Measurements from ENCODE around the gene FOXL2.

FOXL2 gene

DNA sequence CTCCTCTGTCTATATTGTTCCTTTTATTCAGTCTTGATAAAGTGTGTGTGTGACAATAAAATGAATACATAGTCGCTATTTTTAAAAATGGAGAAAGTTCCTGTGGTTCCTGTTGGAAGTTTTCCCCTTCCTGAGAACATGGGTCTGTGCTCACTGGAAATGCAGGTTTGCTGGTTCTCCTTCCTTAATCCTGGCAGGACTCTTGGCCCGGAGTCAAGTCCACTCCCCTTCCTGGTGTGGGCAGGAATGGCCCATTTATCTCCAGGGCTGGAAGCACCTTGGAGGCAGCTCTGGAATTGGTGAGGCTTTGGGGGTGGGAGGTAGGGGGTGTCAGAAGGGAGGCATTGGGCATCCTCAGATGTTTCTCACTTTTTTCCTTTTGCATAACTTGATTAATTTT is 30.1 kb downstream of the FOXL2 start:
- no peaks in the 10 kb centered on the region for H3K4me1 ChIP-seq (ENCODE audit: control insufficient read depth, low read depth, low read length)
- no peaks in the 10 kb centered on the region for H3K36me3 ChIP-seq (ENCODE audit: control insufficient read depth, low read depth, low read length)
- H3K9ac ChIP-seq (ENCODE audit: low read length) = no peak overlapping the region
- H3K4me3 ChIP-seq (ENCODE audit: low read length) = no peak overlapping the region
- no peaks in the 10 kb centered on the region for H3K9me3 ChIP-seq (ENCODE audit: control insufficient read depth, low read depth, low read length)
- no peak overlapping the region for H3K27ac ChIP-seq (ENCODE audit: low read length)
- peaks cover 5% of the 10 kb centered on the region for H3K27me3 ChIP-seq (ENCODE audit: control insufficient read depth, insufficient read depth, low read length)

DNA sequence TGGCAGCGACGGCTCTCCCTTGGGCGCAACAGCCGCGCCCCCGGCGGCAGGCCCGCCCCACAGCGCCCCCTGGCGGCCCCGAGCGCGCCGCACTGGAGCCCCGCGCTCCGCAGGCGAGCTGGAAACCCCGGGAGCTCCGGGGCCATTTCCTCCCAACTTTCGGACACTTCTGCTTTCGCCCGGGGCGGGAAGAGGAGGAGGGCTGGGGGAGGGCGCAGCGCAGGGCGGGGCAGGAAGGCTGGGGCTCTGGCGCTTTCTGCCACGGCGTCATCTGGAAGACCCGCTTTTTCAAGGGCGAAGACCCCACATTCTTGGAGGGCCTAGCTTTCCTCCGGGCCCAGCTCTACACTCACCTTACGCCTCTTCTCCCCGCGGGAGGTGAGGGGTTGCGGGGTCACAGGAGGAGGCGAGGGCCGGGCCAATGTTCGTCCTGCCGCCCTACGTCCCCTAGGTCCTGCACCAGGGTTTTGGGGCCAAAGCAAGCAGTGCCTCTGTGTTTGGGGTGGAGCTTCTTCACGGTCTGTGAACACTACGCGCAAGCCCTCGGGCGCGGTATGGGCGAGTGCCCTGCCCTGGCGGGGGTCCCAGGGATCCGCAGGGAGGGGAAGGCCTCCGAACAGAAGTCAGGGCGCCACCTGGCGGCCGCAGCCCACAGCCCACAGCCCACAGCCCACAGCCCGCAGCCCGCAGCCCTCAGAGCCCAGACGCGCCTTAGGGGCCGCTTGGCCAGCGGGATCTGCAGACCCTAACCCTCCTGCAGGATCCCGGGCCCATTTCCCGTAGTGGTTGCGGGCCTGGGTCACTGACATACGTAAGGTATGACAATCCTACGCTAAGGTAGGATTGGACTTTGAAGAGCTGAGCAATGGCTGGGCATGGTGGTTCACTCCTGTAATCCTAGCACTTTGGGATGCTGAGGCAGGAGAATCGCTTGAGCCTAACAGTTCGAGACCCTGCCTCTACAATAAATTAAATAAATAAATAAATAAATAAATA is 31.1 kb downstream of the FOXL2 start:
- Histone ChIP-seq H3K4me1 (ENCODE audit: control insufficient read depth, low read depth, low read length) (no peaks in the 10 kb centered on the region), H3K36me3 (ENCODE audit: control insufficient read depth, low read depth, low read length) (no peaks in the 10 kb centered on the region), H3K9me3 (ENCODE audit: control insufficient read depth, low read depth, low read length) (no peaks in the 10 kb centered on the region), H3K27ac (ENCODE audit: low read length) (no peak overlapping the region), H3K9ac (ENCODE audit: low read length) (peak overlapping the region; percentile 81), H3K4me3 (ENCODE audit: low read length) (peak overlapping the region; percentile 94), H3K27me3 (ENCODE audit: control insufficient read depth, insufficient read depth, low read length) (peaks cover 5% of the 10 kb centered on the region)

GRCh38 chr3:138914870-138915502 is 32.0 kb downstream of the FOXL2 start:
- H3K9me3 ChIP-seq (ENCODE audit: control insufficient read depth, low read depth, low read length) = no peaks in the 10 kb centered on the region
- no peak overlapping the region for H3K27ac ChIP-seq (ENCODE audit: low read length)
- H3K27me3 ChIP-seq (ENCODE audit: control insufficient read depth, insufficient read depth, low read length) = peaks cover 5% of the 10 kb centered on the region
- peak overlapping the region; percentile 94 for H3K4me3 ChIP-seq (ENCODE audit: low read length)
- H3K36me3 ChIP-seq (ENCODE audit: control insufficient read depth, low read depth, low read length) = no peaks in the 10 kb centered on the region
- no peak overlapping the region for H3K9ac ChIP-seq (ENCODE audit: low read length)
- no peaks in the 10 kb centered on the region for H3K4me1 ChIP-seq (ENCODE audit: control insufficient read depth, low read depth, low read length)

DNA sequence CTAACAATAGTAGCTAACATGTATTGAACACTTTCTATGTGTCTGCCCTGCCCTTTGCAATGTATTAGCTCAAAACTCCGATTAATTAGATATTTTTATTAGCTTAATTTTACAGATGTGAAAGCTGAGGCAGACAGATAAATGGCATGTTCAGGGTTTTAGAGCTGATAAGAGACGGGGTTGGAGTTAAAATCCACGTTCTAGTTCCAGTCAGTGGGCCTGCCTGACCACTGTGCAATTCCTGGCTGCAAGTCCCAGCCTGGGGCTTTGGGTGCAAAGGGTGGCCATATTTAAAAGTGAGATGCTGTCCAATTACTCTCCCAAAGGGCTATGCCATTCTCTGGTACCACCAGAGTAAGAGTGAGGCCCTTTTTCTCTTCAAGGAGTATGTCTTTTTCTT is 33.2 kb downstream of the FOXL2 start:
- Histone ChIP-seq H3K4me3 (ENCODE audit: low read length) (no peak overlapping the region), H3K36me3 (ENCODE audit: control insufficient read depth, low read depth, low read length) (no peaks in the 10 kb centered on the region), H3K27me3 (ENCODE audit: control insufficient read depth, insufficient read depth, low read length) (peaks cover 5% of the 10 kb centered on the region), H3K9ac (ENCODE audit: low read length) (no peak overlapping the region), H3K4me1 (ENCODE audit: control insufficient read depth, low read depth, low read length) (no peaks in the 10 kb centered on the region), H3K27ac (ENCODE audit: low read length) (no peak overlapping the region), H3K9me3 (ENCODE audit: control insufficient read depth, low read depth, low read length) (no peaks in the 10 kb centered on the region)

- Histone ChIP-seq H3K9me3 (ENCODE audit: control insufficient read depth, low read depth, low read length) (no peaks in the 10 kb centered on the region), H3K27me3 (ENCODE audit: control insufficient read depth, insufficient read depth, low read length) (peaks cover 5% of the 10 kb centered on the region), H3K4me1 (ENCODE audit: control insufficient read depth, low read depth, low read length) (no peaks in the 10 kb centered on the region), H3K9ac (ENCODE audit: low read length) (no peak overlapping the region), H3K4me3 (ENCODE audit: low read length) (no peak overlapping the region), H3K36me3 (ENCODE audit: control insufficient read depth, low read depth, low read length) (no peaks in the 10 kb centered on the region), H3K27ac (ENCODE audit: low read length) (no peak overlapping the region)
Observed at GRCh38 chr3:138912237-138912636, 34.7 kb downstream of the FOXL2 start.

- H3K9me3 ChIP-seq (ENCODE audit: control insufficient read depth, low read depth, low read length) = no peaks in the 10 kb centered on the region
- H3K4me3 ChIP-seq (ENCODE audit: low read length) = no peak overlapping the region
- H3K4me1 ChIP-seq (ENCODE audit: control insufficient read depth, low read depth, low read length) = no peaks in the 10 kb centered on the region
- H3K27ac ChIP-seq (ENCODE audit: low read length) = no peak overlapping the region
- H3K9ac ChIP-seq (ENCODE audit: low read length) = no peak overlapping the region
- peaks cover 2% of the 10 kb centered on the region for H3K27me3 ChIP-seq (ENCODE audit: control insufficient read depth, insufficient read depth, low read length)
- no peaks in the 10 kb centered on the region for H3K36me3 ChIP-seq (ENCODE audit: control insufficient read depth, low read depth, low read length)
Observed at GRCh38 chr3:138911621-138912020, 35.3 kb downstream of the FOXL2 start.

DNA sequence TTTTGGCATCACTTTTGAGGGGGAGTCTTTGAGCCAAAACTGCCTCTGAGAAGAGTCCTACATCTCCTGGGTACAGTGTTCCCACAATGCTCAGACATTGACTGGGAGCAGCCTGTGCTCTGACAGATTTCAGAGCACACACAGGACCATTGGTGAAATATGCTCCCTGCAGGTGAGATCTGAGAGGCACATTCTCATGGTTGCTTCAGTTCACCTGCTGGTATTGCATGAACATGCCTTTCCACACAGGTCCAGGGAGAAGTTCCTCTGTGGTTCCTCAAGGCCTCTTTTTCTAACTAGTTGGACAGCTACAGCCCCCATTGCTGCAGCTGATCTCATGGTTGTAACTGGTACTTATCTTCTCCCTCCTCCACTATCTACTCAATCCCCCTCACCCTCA is 37.0 kb downstream of the FOXL2 start:
- H3K36me3 ChIP-seq (ENCODE audit: control insufficient read depth, low read depth, low read length) = no peaks in the 10 kb centered on the region
- no peaks in the 10 kb centered on the region for H3K4me1 ChIP-seq (ENCODE audit: control insufficient read depth, low read depth, low read length)
- no peak overlapping the region for H3K4me3 ChIP-seq (ENCODE audit: low read length)
- H3K27me3 ChIP-seq (ENCODE audit: control insufficient read depth, insufficient read depth, low read length) = no peaks in the 10 kb centered on the region
- H3K9ac ChIP-seq (ENCODE audit: low read length) = no peak overlapping the region
- H3K9me3 ChIP-seq (ENCODE audit: control insufficient read depth, low read depth, low read length) = no peaks in the 10 kb centered on the region
- H3K27ac ChIP-seq (ENCODE audit: low read length) = no peak overlapping the region

GRCh38 chr3:138908846-138909245 is 38.1 kb downstream of the FOXL2 start:
- H3K4me1 ChIP-seq (ENCODE audit: control insufficient read depth, low read depth, low read length) = no peaks in the 10 kb centered on the region
- H3K9ac ChIP-seq (ENCODE audit: low read length) = no peak overlapping the region
- no peaks in the 10 kb centered on the region for H3K9me3 ChIP-seq (ENCODE audit: control insufficient read depth, low read depth, low read length)
- H3K36me3 ChIP-seq (ENCODE audit: control insufficient read depth, low read depth, low read length) = no peaks in the 10 kb centered on the region
- H3K27ac ChIP-seq (ENCODE audit: low read length) = no peak overlapping the region
- H3K4me3 ChIP-seq (ENCODE audit: low read length) = no peak overlapping the region
- H3K27me3 ChIP-seq (ENCODE audit: control insufficient read depth, insufficient read depth, low read length) = no peaks in the 10 kb centered on the region

DNA sequence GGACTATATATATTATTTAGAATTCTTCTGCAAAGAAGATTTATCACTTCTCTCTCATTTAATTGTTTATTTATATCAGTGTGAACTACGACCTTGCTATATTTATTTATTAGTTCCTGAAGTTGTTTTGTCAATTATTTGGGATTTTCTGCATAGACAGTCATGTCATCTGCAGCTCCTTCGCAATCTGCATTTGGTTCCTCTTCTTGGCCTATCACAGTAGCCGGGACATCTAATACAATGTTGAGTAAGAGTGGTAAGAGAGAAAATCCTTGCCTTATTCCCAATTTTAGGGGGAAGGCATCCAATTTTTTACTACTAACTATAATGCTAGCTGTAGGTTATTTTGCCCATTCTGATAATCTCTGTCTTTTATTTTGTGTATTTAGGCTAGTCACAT is 39.4 kb downstream of the FOXL2 start:
- no peak overlapping the region for H3K9ac ChIP-seq (ENCODE audit: low read length)
- H3K4me1 ChIP-seq (ENCODE audit: control insufficient read depth, low read depth, low read length) = no peaks in the 10 kb centered on the region
- H3K9me3 ChIP-seq (ENCODE audit: control insufficient read depth, low read depth, low read length) = no peaks in the 10 kb centered on the region
- no peaks in the 10 kb centered on the region for H3K27me3 ChIP-seq (ENCODE audit: control insufficient read depth, insufficient read depth, low read length)
- H3K4me3 ChIP-seq (ENCODE audit: low read length) = no peak overlapping the region
- H3K27ac ChIP-seq (ENCODE audit: low read length) = no peak overlapping the region
- no peaks in the 10 kb centered on the region for H3K36me3 ChIP-seq (ENCODE audit: control insufficient read depth, low read depth, low read length)

GRCh38 chr3:138902171-138902570 is 44.8 kb downstream of the FOXL2 start:
- no peaks in the 10 kb centered on the region for H3K4me1 ChIP-seq (ENCODE audit: control insufficient read depth, low read depth, low read length)
- no peaks in the 10 kb centered on the region for H3K9me3 ChIP-seq (ENCODE audit: control insufficient read depth, low read depth, low read length)
- no peak overlapping the region for H3K9ac ChIP-seq (ENCODE audit: low read length)
- H3K4me3 ChIP-seq (ENCODE audit: low read length) = no peak overlapping the region
- no peak overlapping the region for H3K27ac ChIP-seq (ENCODE audit: low read length)
- H3K27me3 ChIP-seq (ENCODE audit: control insufficient read depth, insufficient read depth, low read length) = no peaks in the 10 kb centered on the region
- no peaks in the 10 kb centered on the region for H3K36me3 ChIP-seq (ENCODE audit: control insufficient read depth, low read depth, low read length)

DNA sequence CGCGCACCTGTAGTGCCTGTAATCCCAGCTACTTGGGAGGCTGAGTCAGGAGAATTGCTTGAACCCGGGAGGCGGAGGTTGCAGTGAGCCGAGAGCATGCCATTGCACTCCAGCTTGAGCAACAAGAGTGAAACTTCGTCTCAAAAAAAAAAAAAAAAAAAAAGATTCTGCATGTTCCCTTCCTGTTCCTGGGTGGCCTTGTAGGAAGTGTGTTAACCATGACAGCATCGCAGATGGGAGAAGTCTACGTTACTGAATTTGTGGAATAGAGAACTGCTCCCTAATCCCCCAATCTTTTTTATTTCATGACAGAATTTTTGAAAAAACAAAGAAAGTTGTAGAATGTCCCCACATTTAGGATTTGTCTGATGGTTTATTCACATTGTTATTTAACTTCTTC is 45.4 kb downstream of the FOXL2 start:
- H3K4me1 ChIP-seq (ENCODE audit: control insufficient read depth, low read depth, low read length) = no peaks in the 10 kb centered on the region
- H3K27me3 ChIP-seq (ENCODE audit: control insufficient read depth, insufficient read depth, low read length) = no peaks in the 10 kb centered on the region
- H3K9ac ChIP-seq (ENCODE audit: low read length) = no peak overlapping the region
- H3K36me3 ChIP-seq (ENCODE audit: control insufficient read depth, low read depth, low read length) = no peaks in the 10 kb centered on the region
- H3K9me3 ChIP-seq (ENCODE audit: control insufficient read depth, low read depth, low read length) = no peaks in the 10 kb centered on the region
- H3K27ac ChIP-seq (ENCODE audit: low read length) = no peak overlapping the region
- no peak overlapping the region for H3K4me3 ChIP-seq (ENCODE audit: low read length)

Measured in iPS-18a (cell line).